Measurements from ENCODE around the gene FGGY. TPM values are rescaled to one million over a fixed set of nuclear protein-coding genes. Genes with fewer than 3 reads are reported as not detected.

Gene FGGY
- total RNA-seq, 4 donors from 2014 or later: 20.6 to 138 (median 32.8) TPM

GRCh38 chr1:59389847-59390246, 93.0 kb downstream of the FGGY start:
- Histone ChIP-seq H3K9me3 (no peaks in the 10 kb centered on the region), H3K4me3 (no peak overlapping the region), H3K36me3 (no peaks in the 10 kb centered on the region), H3K27me3 (no peaks in the 10 kb centered on the region), H3K27ac (no peak overlapping the region), H3K4me1 (peaks cover 0 to 15% of the 10 kb centered on the region in 2 donors)
- no peak for TF ChIP-seq CTCF (IDR thresholded peaks at IDR 0.05)
- TF ChIP-seq POLR2A (IDR thresholded peaks at IDR 0.05): no peak
- intact Hi-C loops (cut with DNase I; ENCODE audit: low total_unique reads): no loop called here
- DNase-seq: no peak

- Histone ChIP-seq H3K9me3 (no peaks in the 10 kb centered on the region), H3K4me1 (peaks cover 0 to 15% of the 10 kb centered on the region in 2 donors), H3K27ac (no peak overlapping the region), H3K36me3 (no peaks in the 10 kb centered on the region), H3K4me3 (no peak overlapping the region), H3K27me3 (no peaks in the 10 kb centered on the region)
- no peak for DNase-seq
- TF ChIP-seq CTCF (IDR thresholded peaks at IDR 0.05) (no peak), POLR2A (IDR thresholded peaks at IDR 0.05) (no peak)
- intact Hi-C loops (cut with DNase I; ENCODE audit: low total_unique reads): no loop called here
Observed at GRCh38 chr1:59390307-59390706, 93.4 kb downstream of the FGGY start.

- Histone ChIP-seq H3K27me3 (no peaks in the 10 kb centered on the region), H3K4me1 (peaks cover 0 to 15% of the 10 kb centered on the region in 2 donors), H3K36me3 (no peaks in the 10 kb centered on the region), H3K27ac (peak overlapping the region; percentile 93 to 96), H3K9me3 (no peaks in the 10 kb centered on the region), H3K4me3 (no peak overlapping the region)
- peak; percentile 36 to 58 for DNase-seq
- intact Hi-C loops (cut with DNase I; ENCODE audit: low total_unique reads): no loop called here
- no peak for TF ChIP-seq CTCF (IDR thresholded peaks at IDR 0.05)
- TF ChIP-seq POLR2A (IDR thresholded peaks at IDR 0.05): no peak
Observed at GRCh38 chr1:59391212-59392179, 94.6 kb downstream of the FGGY start.

- DNase-seq: peak; percentile 93 to 96
- H3K36me3 ChIP-seq: no peaks in the 10 kb centered on the region
- no peak overlapping the region for H3K4me3 ChIP-seq
- no peaks in the 10 kb centered on the region for H3K9me3 ChIP-seq
- H3K4me1 ChIP-seq: peaks cover 0 to 15% of the 10 kb centered on the region in 2 donors
- intact Hi-C loops (cut with DNase I; ENCODE audit: low total_unique reads): no loop called here
- H3K27ac ChIP-seq: peak overlapping the region; percentile 93 to 96
- H3K27me3 ChIP-seq: no peaks in the 10 kb centered on the region
- TF ChIP-seq CTCF (IDR thresholded peaks at IDR 0.05): peak in 1 of 4 experiments; percentile 16
- TF ChIP-seq POLR2A (IDR thresholded peaks at IDR 0.05): no peak
Observed at GRCh38 chr1:59393211-59394180, 96.6 kb downstream of the FGGY start.

All from uterus (tissue), 4 donors.